Myocyte (in vitro differentiated cells): ENCODE data around the gene ZSCAN23. TPM values are rescaled to one million over a fixed set of nuclear protein-coding genes. Genes with fewer than 3 reads are reported as not detected.

Source experiments
- DNase-seq: peaks from one replicate; pipeline ENCODE4 v3.0.0-alpha.2; 2012; ENCODE audit warnings: low read depth
- total RNA-seq: library from RNA; depleted of rRNA; stranded (reverse); fragments of >200 nt; gene quantifications from 2 replicates; pipeline ENCODE4 v1.2.3, GENCODE V29; 2014

The ZSCAN23 gene
- total RNA-seq, 1 donor from 2014 or later = 2.5 TPM

- DNase-seq = peak; percentile 85
Measured at GRCh38 chr6:28383235-28384142, 59.8 kb downstream of the ZSCAN23 start.

Other genes with a start within 250 kb of the ZSCAN23 start
- gene ZSCAN9, start 218.2 kb downstream of the ZSCAN23 start, total RNA-seq = 18.1 and 19.5 TPM in 2 replicates
- 3.7 and 4.6 TPM in 2 replicates for gene ZKSCAN4, start 191.2 kb downstream of the ZSCAN23 start, total RNA-seq
- gene NKAPL, start 184.2 kb downstream of the ZSCAN23 start, total RNA-seq = 0.36 TPM in 1 of 2 replicates, not detected in the other
- 8.6 and 10.8 TPM in 2 replicates for gene ZSCAN26, start 176.3 kb downstream of the ZSCAN23 start, total RNA-seq
- 4.6 and 4.8 TPM in 2 replicates for gene PGBD1, start 161.9 kb downstream of the ZSCAN23 start, total RNA-seq
- 12.5 and 13.2 TPM in 2 replicates for gene ZSCAN31, start 107.3 kb downstream of the ZSCAN23 start, total RNA-seq
- gene ZKSCAN3, start 93.5 kb downstream of the ZSCAN23 start, total RNA-seq = 4.4 and 5.5 TPM in 2 replicates
- 4.0 TPM in 2 replicates for gene ZSCAN12, start 43.7 kb downstream of the ZSCAN23 start, total RNA-seq
- gene GPX6, start 72.3 kb upstream of the ZSCAN23 start, total RNA-seq = not detected in 2 replicates
- not detected in 2 replicates for gene GPX5, start 82.4 kb upstream of the ZSCAN23 start, total RNA-seq